OCI-LY1 (cell line): ENCODE results near the gene NUTM1.

Experiments used
- H2AFZ ChIP-seq: fragments of 200-600 bp; sonication (generic), shearing (Covaris generic); 2 replicates; pipeline ENCODE4 v1.6.0; 2014; ENCODE audit warnings: antibody characterized with exemption, mild to moderate bottlenecking, low read length
- H3F3A ChIP-seq: fragments of 200-600 bp; sonication (generic), shearing (Covaris generic); 2 replicates; pipeline ENCODE4 v1.6.0; 2014; ENCODE audit warnings: mild to moderate bottlenecking, antibody characterized with exemption, low read length, moderate library complexity; ENCODE audit not compliant: insufficient read depth
- H3K27ac ChIP-seq: fragments of 200-600 bp; sonication (generic); 2 replicates; pipeline ENCODE4 v1.5.1; 2014; ENCODE audit warnings: low read length, mixed run types, mild to moderate bottlenecking, low read depth; ENCODE audit not compliant: poor library complexity, severe bottlenecking
- H3K27me3 ChIP-seq: fragments of 200-600 bp; sonication (generic); 2 replicates; pipeline ENCODE4 v1.6.0; 2014; ENCODE audit warnings: antibody characterized with exemption, mild to moderate bottlenecking, low read length, moderate library complexity; ENCODE audit not compliant: insufficient read depth
- H3K36me3 ChIP-seq: fragments of 200-600 bp; sonication (generic); 2 replicates; pipeline ENCODE4 v1.6.1; 2014; ENCODE audit warnings: mild to moderate bottlenecking, antibody characterized with exemption, low read length, moderate library complexity, mixed read lengths; ENCODE audit not compliant: insufficient read depth
- H3K4me1 ChIP-seq: fragments of 200-600 bp; sonication (generic); 2 replicates; pipeline ENCODE4 v1.5.1; 2014; ENCODE audit warnings: mild to moderate bottlenecking, low read length, moderate library complexity; ENCODE audit not compliant: insufficient read depth, severe bottlenecking
- H3K4me2 ChIP-seq: fragments of 200-600 bp; sonication (generic), shearing (Covaris generic); 2 replicates; pipeline ENCODE4 v1.6.1; 2014; ENCODE audit warnings: low read length
- H3K4me3 ChIP-seq: fragments of 200-600 bp; sonication (generic); 2 replicates; pipeline ENCODE4 v1.5.1; 2014; ENCODE audit warnings: low read length, low read depth, mild to moderate bottlenecking, mixed read lengths; ENCODE audit not compliant: poor library complexity, severe bottlenecking
- H3K79me2 ChIP-seq: fragments of 200-600 bp; shearing (Covaris generic); 2 replicates; pipeline ENCODE4 v1.6.1; 2016; ENCODE audit warnings: mixed run types, low read length, mixed read lengths; ENCODE audit not compliant: insufficient read depth
- H3K9ac ChIP-seq: fragments of 200-600 bp; sonication (generic), shearing (Covaris generic); 2 replicates; pipeline ENCODE4 v1.6.1; 2014; ENCODE audit warnings: mild to moderate bottlenecking, low read length, mixed read lengths
- H3K9me2 ChIP-seq: fragments of 200-600 bp; sonication (generic), shearing (Covaris generic); 2 replicates; pipeline ENCODE4 v1.6.1; 2014; ENCODE audit warnings: low read depth, mild to moderate bottlenecking, low read length, mixed read lengths
- H3K9me3 ChIP-seq: fragments of 200-600 bp; shearing (Covaris generic); 2 replicates; pipeline ENCODE4 v1.6.1; 2014; ENCODE audit warnings: low read length, mixed read lengths
- H4K20me1 ChIP-seq: fragments of 200-600 bp; sonication (generic), shearing (Covaris generic); 2 replicates; pipeline ENCODE4 v1.6.0; 2016; ENCODE audit warnings: mild to moderate bottlenecking, low read length; ENCODE audit not compliant: insufficient read depth
- EZH2 ChIP-seq: fragments of 200-600 bp; sonication (generic), shearing (Covaris generic); IDR thresholded peaks from 2 replicates; pipeline ENCODE4 v1.8.0; 2017; ENCODE audit warnings: borderline replicate concordance, mixed run types, mild to moderate bottlenecking, antibody characterized with exemption, low read length, moderate library complexity, mixed read lengths
- TF ChIP-seq, protein P1 (sequence below): fragments of 200-600 bp; sonication (generic), shearing (Covaris generic); IDR thresholded peaks from 2 replicates; pipeline ENCODE4 v1.5.1; 2017; ENCODE audit warnings: mild to moderate bottlenecking, antibody characterized with exemption, low read length, moderate library complexity, mixed read lengths

Gene NUTM1

DNA sequence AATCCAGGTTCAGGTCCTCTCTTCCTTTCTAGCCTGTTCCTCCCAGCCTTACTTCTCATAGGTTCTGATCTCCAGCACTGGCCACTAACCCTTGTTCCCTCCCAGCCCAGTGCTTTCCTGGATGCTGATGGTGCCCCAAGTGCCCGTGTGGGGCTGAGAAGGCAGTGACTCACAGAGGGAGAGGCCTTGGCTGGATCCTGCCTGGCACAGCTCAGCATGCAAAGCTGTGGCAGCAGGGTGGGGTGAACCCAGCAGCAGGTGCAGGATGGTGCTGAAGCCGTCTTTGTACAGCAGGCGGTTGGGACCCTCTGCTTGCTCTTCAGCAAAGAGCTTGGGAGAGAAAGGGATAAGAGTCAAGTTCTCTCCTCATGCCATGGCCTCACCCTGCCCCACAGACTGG is 16.3 kb downstream of the NUTM1 start:
- Histone ChIP-seq H3K4me3 (no peak overlapping the region), H3K27me3 (no peaks in the 10 kb centered on the region), H2AFZ (no peak overlapping the region), H3K9me3 (no peaks in the 10 kb centered on the region), H3K9ac (no peak overlapping the region), H3K9me2 (no peaks in the 10 kb centered on the region), H3K36me3 (peaks cover 14% of the 10 kb centered on the region; the same call in 1 of the 2 replicates), H3F3A (no peaks in the 10 kb centered on the region), H3K4me1 (no peaks in the 10 kb centered on the region), H3K27ac (no peak overlapping the region), H4K20me1 (no peaks in the 10 kb centered on the region), H3K79me2 (no peaks in the 10 kb centered on the region), H3K4me2 (no peak overlapping the region)
- TF ChIP-seq EZH2: no peak
- TF ChIP-seq, protein P1, sequence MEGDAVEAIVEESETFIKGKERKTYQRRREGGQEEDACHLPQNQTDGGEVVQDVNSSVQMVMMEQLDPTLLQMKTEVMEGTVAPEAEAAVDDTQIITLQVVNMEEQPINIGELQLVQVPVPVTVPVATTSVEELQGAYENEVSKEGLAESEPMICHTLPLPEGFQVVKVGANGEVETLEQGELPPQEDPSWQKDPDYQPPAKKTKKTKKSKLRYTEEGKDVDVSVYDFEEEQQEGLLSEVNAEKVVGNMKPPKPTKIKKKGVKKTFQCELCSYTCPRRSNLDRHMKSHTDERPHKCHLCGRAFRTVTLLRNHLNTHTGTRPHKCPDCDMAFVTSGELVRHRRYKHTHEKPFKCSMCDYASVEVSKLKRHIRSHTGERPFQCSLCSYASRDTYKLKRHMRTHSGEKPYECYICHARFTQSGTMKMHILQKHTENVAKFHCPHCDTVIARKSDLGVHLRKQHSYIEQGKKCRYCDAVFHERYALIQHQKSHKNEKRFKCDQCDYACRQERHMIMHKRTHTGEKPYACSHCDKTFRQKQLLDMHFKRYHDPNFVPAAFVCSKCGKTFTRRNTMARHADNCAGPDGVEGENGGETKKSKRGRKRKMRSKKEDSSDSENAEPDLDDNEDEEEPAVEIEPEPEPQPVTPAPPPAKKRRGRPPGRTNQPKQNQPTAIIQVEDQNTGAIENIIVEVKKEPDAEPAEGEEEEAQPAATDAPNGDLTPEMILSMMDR: no peak

DNA sequence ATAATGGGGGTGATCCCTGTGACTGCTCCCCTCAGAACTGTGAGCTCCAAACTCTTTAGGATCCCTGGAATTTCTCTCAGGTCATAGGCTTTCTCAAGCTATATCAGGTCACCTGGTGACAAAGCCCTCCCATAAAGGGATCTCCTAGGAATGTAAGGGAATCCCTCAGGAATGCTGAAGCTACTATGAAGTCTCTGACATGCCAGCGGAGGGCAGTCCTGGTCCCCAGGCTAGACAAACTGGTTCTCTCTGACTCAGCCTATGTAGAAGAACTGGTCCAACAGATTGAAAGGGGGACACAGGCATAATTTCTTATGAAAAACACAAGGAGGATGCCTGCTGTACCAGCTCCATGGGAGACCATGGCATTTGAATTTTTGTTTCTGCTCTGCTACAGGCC is 17.2 kb downstream of the NUTM1 start:
- Histone ChIP-seq H3K79me2 (no peaks in the 10 kb centered on the region), H3K9ac (no peak overlapping the region), H3F3A (no peaks in the 10 kb centered on the region), H3K4me2 (no peak overlapping the region), H3K9me3 (no peaks in the 10 kb centered on the region), H3K36me3 (peaks cover 14% of the 10 kb centered on the region; the same call in 1 of the 2 replicates), H4K20me1 (no peaks in the 10 kb centered on the region), H2AFZ (no peak overlapping the region), H3K27ac (no peak overlapping the region), H3K4me3 (no peak overlapping the region), H3K27me3 (no peaks in the 10 kb centered on the region), H3K4me1 (peaks cover under 1% of the 10 kb centered on the region), H3K9me2 (no peaks in the 10 kb centered on the region)
- no peak for TF ChIP-seq EZH2
- TF ChIP-seq, protein P1: no peak

DNA sequence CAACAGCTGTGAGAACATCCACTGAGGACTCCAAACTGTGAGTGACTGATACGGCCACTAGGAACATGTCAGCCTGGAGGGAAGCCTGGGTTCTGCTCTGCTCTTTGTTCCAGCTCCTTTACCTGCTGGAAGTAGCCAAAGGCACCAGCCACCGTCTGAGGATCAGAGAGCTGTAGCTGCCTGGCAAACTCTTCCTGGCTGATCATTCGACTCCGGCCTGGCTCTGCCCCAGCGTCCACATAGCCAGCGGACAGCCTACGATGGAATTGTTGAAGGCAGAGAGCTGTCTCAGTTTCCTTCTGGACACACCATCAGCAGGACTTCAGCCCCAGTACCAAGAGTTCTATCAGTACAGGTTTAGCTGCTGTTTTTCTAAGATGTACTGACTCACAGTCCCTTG is 18.2 kb downstream of the NUTM1 start:
- TF ChIP-seq EZH2: no peak
- TF ChIP-seq, protein P1: no peak
- Histone ChIP-seq H4K20me1 (no peaks in the 10 kb centered on the region), H3K4me2 (no peak overlapping the region), H3K9ac (no peak overlapping the region), H2AFZ (no peak overlapping the region), H3K4me1 (peaks cover 9% of the 10 kb centered on the region), H3K4me3 (no peak overlapping the region), H3K9me2 (no peaks in the 10 kb centered on the region), H3K36me3 (peaks cover 14% of the 10 kb centered on the region; the same call in 1 of the 2 replicates), H3F3A (no peaks in the 10 kb centered on the region), H3K79me2 (no peaks in the 10 kb centered on the region), H3K9me3 (no peaks in the 10 kb centered on the region), H3K27ac (no peak overlapping the region), H3K27me3 (no peaks in the 10 kb centered on the region)
